Body of pancreas (tissue), 4 donors: Measurements from ENCODE around the gene PTPRQ. TPM values are rescaled to one million over a fixed set of nuclear protein-coding genes. Genes with fewer than 3 reads are reported as not detected.
"Not testable (repeated sequence)": the region's sequence is repeated elsewhere in the genome, so short reads cannot be mapped to it uniquely, and the experiment has no call there.

Experiments used
- ATAC-seq: fragments of 150-250 bp; one replicate; pipeline ENCODE4 v1.9.1; 2016
- DNase-seq, 4 donors: peaks; one replicate each; pipeline ENCODE4 v3.0.0-alpha.2; 2019
- H3K27ac ChIP-seq, 4 donors: fragments of 200-600 bp; sonication (generic); 1 replicate in 3 of 4; 2 replicates in 1 of 4; pipeline versions ENCODE4 v1.5.1 to v1.6.1; 2016 to 2019; ENCODE audit warnings: mild to moderate bottlenecking in 1 of 4, mixed read lengths in 1 of 4, moderate library complexity in 1 of 4
- H3K27me3 ChIP-seq, 2 donors: fragments of 200-600 bp; sonication (generic); one replicate each; pipeline ENCODE4 v1.6.0; 2016; ENCODE audit warnings: mild to moderate bottlenecking in 1 of 2
- H3K36me3 ChIP-seq, 2 donors: fragments of 200-600 bp; sonication (generic); replicated peaks in 1 of 2; 2 replicates each; pipeline ENCODE4 v1.5.1; 2016; ENCODE audit warnings: low read depth in 2 of 2; ENCODE audit not compliant: insufficient read depth in 1 of 2
- H3K4me1 ChIP-seq: fragments of 200-600 bp; sonication (generic); one replicate; pipeline ENCODE4 v1.6.0; 2016
- H3K4me3 ChIP-seq, 2 donors: fragments of 200-600 bp; sonication (generic); 1 replicate in 1 of 2; 2 replicates in 1 of 2; pipeline ENCODE4 v1.5.1; 2016 to 2019
- H3K9me3 ChIP-seq, 3 donors: fragments of 200-600 bp; sonication (generic); 1 replicate in 2 of 3; 2 replicates in 1 of 3; pipeline ENCODE4 v1.5.1; 2016
- POLR2A ChIP-seq, 3 donors: fragments of 450-650 bp; IDR thresholded peaks; one replicate each; pipeline ENCODE4 v1.6.1; 2016; ENCODE audit warnings: antibody characterized with exemption in 3 of 3, mild to moderate bottlenecking in 2 of 3
- WGBS, 2 donors: methylation state at CpG; one replicate each; pipeline ENCODE4 v1.1.5; 2017; 5-methylcytosine and 5-hydroxymethylcytosine counted together
- intact Hi-C: fragments of 100-400 bp; cut with DNase I; formaldehyde crosslinking; loops from one replicate; pipeline ENCODE4 v1.15.1; 2023
- total RNA-seq, 2 donors: library from RNA; depleted of rRNA; stranded (reverse); fragments of >200 nt; gene quantifications; one replicate each; pipeline ENCODE4 v1.1.0, GENCODE V29; 2016
- TF ChIP-seq, protein P1 (sequence below), 7 experiments: fragments of 450-650 bp in 4 of 7; fragments of 200-600 bp in 3 of 7; sonication (generic) in 3 of 7; IDR thresholded peaks; one replicate each; pipeline ENCODE4 v1.5.1; 2016 to 2019; ENCODE audit warnings: antibody characterized with exemption in 7 of 7

The PTPRQ gene
- total RNA-seq, 2 donors from 2014 or later: 0.52 to 0.66 TPM

DNA sequence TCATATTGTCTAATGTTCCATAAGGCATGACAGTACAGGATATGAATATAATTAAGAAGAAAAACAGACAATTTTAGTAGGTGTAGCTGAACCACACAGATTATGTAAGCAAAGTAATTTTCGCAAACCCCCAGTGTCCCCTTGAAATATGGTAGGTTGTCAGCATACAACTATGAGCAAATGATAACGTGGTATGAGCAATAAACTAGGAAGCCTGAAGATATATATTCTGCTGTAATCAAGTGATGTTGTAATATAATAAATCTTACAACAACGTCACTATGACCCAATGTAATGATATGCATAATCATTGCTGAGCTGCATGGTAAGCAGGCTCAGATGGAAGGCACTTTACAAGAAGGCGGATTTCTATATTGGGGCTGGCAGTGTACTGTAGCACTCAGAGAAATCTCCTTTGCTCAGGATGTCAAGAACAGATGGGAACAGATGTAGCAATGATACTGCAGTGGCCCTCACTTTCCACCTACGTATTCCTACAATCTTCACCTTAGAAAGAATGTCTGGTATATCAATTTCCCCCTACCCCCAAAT, 215.6 kb downstream of the PTPRQ start:
- Histone ChIP-seq H3K4me3 (no peak overlapping the region), H3K36me3 (no peaks in the 10 kb centered on the region), H3K27ac (no peak overlapping the region), H3K4me1 (no peaks in the 10 kb centered on the region), H3K9me3 (no peaks in the 10 kb centered on the region), H3K27me3 (no peaks in the 10 kb centered on the region)
- 59 to 64% methylated on average over 5 of the region's 5 CpGs for WGBS, 2 donors
- DNase-seq: no peak
- no peak for ATAC-seq
- intact Hi-C loops: no loop called here
- TF ChIP-seq POLR2A (IDR thresholded peaks at IDR 0.05): no peak
- TF ChIP-seq, protein P1, sequence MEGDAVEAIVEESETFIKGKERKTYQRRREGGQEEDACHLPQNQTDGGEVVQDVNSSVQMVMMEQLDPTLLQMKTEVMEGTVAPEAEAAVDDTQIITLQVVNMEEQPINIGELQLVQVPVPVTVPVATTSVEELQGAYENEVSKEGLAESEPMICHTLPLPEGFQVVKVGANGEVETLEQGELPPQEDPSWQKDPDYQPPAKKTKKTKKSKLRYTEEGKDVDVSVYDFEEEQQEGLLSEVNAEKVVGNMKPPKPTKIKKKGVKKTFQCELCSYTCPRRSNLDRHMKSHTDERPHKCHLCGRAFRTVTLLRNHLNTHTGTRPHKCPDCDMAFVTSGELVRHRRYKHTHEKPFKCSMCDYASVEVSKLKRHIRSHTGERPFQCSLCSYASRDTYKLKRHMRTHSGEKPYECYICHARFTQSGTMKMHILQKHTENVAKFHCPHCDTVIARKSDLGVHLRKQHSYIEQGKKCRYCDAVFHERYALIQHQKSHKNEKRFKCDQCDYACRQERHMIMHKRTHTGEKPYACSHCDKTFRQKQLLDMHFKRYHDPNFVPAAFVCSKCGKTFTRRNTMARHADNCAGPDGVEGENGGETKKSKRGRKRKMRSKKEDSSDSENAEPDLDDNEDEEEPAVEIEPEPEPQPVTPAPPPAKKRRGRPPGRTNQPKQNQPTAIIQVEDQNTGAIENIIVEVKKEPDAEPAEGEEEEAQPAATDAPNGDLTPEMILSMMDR (IDR thresholded peaks at IDR 0.05): no peak

DNA sequence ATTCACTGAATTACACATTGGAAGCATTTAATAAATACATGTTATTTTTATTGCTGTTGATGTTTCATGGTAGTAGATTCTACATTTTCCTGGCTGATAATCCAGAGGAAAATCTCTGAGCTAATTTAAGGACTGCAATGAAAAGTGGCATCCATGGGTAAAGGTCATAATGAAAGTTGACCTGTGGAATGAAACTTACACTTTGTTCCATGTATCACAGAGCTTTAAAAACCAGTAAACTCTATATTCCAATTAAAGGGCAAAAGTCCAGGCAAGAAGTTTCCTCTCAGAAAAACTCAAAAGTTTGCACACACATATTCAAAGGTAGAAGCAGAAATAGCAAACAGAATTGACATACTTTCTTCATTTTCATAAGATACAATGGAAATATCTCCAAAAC, 218.6 kb downstream of the PTPRQ start:
- no peaks in the 10 kb centered on the region for H3K36me3 ChIP-seq
- no peak overlapping the region for H3K4me3 ChIP-seq
- TF ChIP-seq, protein P1 (IDR thresholded peaks at IDR 0.05): no peak
- TF ChIP-seq POLR2A (IDR thresholded peaks at IDR 0.05): no peak
- no peak overlapping the region for H3K27ac ChIP-seq
- H3K4me1 ChIP-seq: no peaks in the 10 kb centered on the region
- no peaks in the 10 kb centered on the region for H3K9me3 ChIP-seq
- H3K27me3 ChIP-seq: no peaks in the 10 kb centered on the region
- ATAC-seq: no peak
- intact Hi-C loops: no loop called here
- DNase-seq: no peak

DNA sequence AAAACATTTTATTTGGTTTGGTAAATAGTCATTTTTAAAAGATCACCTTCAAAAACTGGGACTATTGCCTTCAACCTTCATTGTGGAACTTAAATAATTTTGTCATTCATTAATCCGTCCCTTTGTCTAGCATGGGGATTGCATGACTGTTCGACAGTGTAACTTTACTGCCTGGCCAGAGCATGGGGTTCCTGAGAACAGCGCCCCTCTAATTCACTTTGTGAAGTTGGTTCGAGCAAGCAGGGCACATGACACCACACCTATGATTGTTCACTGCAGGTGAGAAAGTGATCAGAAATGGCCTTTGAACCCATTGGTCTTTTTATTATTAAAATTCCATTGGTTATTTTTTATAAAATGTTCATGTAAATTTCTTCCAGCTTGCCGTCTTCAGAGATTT, 226.2 kb downstream of the PTPRQ start:
- DNase-seq: no peak
- H3K27ac ChIP-seq: no peak overlapping the region
- no peaks in the 10 kb centered on the region for H3K36me3 ChIP-seq
- H3K4me1 ChIP-seq: no peaks in the 10 kb centered on the region
- intact Hi-C loops: no loop called here
- TF ChIP-seq POLR2A (IDR thresholded peaks at IDR 0.05): no peak
- TF ChIP-seq, protein P1 (IDR thresholded peaks at IDR 0.05): no peak
- no peaks in the 10 kb centered on the region for H3K9me3 ChIP-seq
- 53 to 64% methylated on average over 5 of the region's 5 CpGs for WGBS, 2 donors
- no peak overlapping the region for H3K4me3 ChIP-seq
- no peaks in the 10 kb centered on the region for H3K27me3 ChIP-seq
- no peak for ATAC-seq

DNA sequence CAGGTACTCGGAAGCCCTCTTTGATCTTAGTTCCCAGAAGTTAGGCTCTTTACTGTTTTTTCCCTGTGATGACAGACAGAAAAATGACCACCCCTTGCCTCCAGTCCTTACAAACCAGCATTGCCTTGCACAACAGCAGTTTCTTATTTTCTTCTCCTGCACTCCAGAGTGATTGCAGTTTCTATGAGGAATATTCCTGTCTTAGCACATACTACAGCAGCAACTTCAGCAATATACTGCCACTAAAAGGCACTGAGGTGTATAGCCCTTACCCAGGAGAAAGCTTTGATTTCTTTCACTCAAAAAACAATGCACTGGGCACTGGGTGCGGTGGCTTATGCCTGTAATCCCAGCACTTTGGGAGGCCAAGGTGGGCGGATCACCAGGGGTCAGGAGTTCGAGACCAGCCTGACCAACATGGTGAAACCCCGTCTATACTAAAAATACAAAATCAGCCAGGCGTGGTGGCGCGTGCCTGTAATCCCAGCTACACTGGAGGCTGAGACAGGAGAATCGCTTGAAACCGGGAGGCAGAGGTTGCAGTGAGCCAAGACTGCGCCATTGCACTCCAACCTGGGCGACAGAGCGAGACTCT, 232.1 kb downstream of the PTPRQ start:
- WGBS, 2 donors: 77 to 85% methylated on average over 13 of the region's 13 CpGs
- H3K4me1 ChIP-seq, H3K27me3 ChIP-seq, DNase-seq, H3K4me3 ChIP-seq, H3K36me3 ChIP-seq, H3K27ac ChIP-seq, H3K9me3 ChIP-seq, ATAC-seq, intact Hi-C loops: not testable (repeated sequence)

DNA sequence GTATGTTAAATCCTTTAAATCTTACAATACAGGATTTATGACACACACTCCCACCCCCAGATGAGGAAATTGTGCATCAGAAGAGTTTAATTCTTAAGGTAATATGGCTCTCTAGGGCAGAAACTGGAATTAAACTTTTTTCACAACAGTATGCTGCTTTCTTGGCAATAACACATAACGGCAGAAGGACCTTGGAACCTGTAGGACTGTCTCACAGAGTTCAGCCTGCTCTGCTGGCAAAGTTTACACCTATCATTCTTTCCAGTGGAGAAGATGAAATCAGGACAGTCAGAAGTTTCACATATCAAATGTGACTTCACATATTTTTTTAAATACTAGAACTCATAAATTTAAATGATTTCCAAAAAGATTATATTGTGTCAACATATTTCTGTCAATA, 232.8 kb downstream of the PTPRQ start:
- TF ChIP-seq POLR2A (IDR thresholded peaks at IDR 0.05): no peak
- TF ChIP-seq, protein P1 (IDR thresholded peaks at IDR 0.05): no peak
- no peaks in the 10 kb centered on the region for H3K9me3 ChIP-seq
- no peaks in the 10 kb centered on the region for H3K4me1 ChIP-seq
- WGBS, 2 donors: 32 to 40% methylated on average over 1 of the region's 1 CpG
- H3K27me3 ChIP-seq: no peaks in the 10 kb centered on the region
- H3K27ac ChIP-seq: no peak overlapping the region
- intact Hi-C loops: no loop called here
- H3K4me3 ChIP-seq: no peak overlapping the region
- DNase-seq (no peak), ATAC-seq (no peak)
- H3K36me3 ChIP-seq: no peaks in the 10 kb centered on the region
